Measurements from ENCODE around the gene SOX6. TPM values are rescaled to one million over a fixed set of nuclear protein-coding genes. Genes with fewer than 3 reads are reported as not detected.
"Not testable (repeated sequence)": the region's sequence is repeated elsewhere in the genome, so short reads cannot be mapped to it uniquely, and the experiment has no call there.

SOX6 gene
- total RNA-seq, 1 donor from 2014 or later = under 0.01 TPM

DNA sequence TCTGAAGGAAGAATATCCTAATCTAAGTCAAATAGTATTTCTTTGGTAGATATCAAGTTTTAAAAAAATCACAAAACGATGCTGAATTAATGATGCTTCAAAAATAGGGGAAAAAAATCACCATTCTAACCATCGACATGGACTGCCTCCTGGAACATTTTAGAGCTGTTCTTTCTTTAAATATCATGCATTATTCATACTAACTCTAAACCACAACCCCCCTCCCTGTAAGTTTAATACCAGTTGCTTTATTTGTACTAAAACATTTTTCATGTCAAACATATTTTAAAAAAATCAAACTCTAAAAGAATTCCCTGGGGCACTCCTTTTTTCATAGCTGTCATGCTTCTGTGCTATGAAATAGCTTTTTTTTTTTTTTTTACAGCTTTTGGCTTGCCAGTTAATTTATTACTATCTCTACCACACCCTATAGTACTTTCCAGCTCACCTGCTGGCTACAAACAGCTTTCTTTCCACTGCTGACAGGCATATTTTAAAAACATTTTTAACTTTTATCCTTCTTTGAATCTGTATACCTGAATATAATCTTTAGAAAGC lies 256.9 kb downstream of the SOX6 start:
- no peak for DNase-seq (ENCODE audit: low read depth, low spot score)

DNA sequence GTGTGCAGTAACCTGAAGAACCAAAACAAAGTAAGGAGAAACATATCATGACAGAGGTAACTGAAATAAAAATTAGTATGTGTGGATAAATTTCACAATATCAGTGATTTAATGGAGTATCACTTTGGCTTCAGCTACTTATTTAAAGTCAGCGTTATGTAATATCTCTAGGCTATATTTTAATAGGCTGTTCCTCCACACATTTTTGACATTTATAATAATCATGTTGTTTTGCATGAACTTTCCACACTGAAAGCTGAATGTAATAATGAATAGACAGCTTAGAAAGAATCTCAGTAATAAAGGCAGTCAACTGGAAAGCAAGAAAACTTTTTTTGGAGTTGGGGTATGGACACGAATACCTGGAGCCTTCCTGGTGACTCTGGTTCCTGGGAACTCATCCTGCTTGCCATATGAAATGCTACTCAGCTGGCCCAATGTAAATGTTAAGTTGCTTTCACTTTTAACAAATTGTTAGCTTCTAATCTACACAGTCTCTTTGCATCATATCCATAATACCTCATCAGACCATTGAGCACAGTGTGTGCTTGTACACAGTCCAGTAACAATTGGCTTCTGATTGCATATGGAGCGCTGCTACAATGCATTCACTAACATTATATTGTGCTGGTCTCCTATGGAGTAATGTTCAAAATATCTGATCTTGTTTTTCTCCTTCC lies 257.7 kb downstream of the SOX6 start:
- DNase-seq (ENCODE audit: low read depth, low spot score) = no peak

DNA sequence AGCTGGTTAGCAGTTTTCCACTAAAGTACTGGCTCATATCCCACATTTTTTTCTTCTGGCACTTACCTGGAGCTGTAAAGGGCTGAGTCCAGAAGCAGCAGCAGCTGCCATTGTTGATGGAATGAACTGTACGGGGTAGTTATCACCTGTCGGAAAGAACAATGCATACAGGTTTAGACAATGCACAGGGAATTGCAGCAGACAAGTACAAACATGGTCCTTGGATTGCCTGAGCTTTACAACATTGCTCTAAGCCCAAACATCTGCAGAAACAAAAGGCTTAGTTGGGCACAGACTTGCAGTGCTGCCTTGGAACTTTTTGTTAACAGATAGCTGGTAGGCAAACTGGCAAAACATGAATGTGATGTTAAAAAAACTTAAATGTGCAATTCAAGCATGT lies 258.8 kb downstream of the SOX6 start:
- no peak for DNase-seq (ENCODE audit: low read depth, low spot score)

- no peak for DNase-seq (ENCODE audit: low read depth, low spot score)
Measured at GRCh38 chr11:16096336-16096735, 260.0 kb downstream of the SOX6 start.

GRCh38 chr11:16095756-16096155 lies 260.6 kb downstream of the SOX6 start:
- DNase-seq (ENCODE audit: low read depth, low spot score) = no peak

DNA sequence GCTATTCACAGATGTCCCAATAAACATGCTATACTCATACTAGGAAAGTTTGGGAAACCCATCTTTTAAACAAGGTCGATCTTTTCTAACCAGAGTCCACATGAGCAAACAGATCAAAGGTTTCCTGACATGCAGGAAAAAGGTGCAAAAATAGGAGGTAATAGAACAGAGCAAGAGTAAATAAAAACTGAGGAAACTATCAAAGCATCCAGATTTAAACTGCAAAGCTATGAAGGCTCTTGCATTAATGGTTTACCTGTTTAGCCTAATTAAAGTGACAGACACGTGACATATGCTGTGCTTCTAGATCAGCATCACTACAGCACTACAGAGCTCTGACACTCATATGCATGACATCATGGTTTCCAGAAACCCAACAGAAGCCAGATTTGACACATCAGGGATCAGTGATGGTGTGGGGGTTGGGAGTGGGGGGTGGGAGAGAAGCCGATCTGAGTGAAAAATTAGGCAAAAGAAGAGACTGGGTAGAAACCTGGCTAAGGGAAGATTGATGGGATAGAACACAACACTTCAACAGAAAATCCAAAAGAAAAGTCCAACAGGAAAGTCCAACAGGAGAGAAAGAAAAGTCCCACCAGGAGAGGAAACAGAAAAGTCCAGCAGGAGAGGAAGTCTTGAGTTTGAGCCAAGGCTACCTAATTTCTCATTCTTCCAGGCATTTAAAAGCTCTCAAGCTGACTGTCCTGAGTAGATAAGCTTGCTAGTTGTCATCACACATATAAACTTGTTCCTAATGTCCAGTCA lies 262.3 kb downstream of the SOX6 start:
- DNase-seq (ENCODE audit: low read depth, low spot score) = no peak

GRCh38 chr11:16091862-16092261 lies 264.5 kb downstream of the SOX6 start:
- no peak for DNase-seq (ENCODE audit: low read depth, low spot score)

- DNase-seq (ENCODE audit: low read depth, low spot score) = no peak
Measured at GRCh38 chr11:16089481-16089880, 266.9 kb downstream of the SOX6 start.

DNA sequence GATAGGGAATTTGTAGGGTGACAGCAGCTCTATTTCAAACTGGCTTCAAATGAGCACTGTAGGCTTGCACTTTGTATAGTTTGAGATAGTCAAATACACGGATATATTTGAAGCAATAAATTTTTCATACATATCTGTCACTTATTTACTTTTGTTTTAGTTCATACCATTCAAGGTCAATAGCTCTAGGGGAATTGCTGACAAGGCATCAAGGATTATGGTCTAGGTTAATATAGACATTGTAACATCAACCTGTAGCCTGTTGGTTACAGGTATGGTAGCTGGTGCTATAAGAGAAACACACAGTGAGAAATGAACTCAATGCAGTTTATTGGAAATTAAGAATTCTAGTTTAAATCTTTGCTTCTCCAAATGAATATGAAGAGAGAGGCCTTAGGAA lies 267.6 kb downstream of the SOX6 start:
- DNase-seq (ENCODE audit: low read depth, low spot score) = no peak

DNA sequence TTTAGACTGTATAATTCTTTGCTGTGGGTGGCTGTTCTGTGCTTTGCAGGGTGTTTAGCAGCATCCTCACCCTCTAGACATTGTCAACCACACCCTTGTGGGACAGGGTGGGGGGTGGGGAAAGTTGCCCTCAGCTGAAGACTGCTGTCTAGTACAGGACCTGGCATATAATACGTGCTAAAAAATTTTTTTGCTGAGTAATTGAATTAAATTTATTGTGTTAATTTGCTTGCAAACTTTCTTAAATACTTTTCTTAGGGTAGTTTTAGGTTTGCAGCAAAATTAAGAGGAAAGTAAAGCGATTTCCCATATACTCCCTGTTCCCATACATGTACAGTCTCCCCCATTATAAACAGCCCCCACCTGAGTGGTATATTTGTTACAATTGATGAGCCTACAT lies 268.5 kb downstream of the SOX6 start:
- no peak for DNase-seq (ENCODE audit: low read depth, low spot score)

- no peak for DNase-seq (ENCODE audit: low read depth, low spot score)
Measured at GRCh38 chr11:16086229-16086819, 270.0 kb downstream of the SOX6 start.

- DNase-seq (ENCODE audit: low read depth, low spot score) = no peak
Measured at GRCh38 chr11:16082095-16083055, 274.0 kb downstream of the SOX6 start.

DNA sequence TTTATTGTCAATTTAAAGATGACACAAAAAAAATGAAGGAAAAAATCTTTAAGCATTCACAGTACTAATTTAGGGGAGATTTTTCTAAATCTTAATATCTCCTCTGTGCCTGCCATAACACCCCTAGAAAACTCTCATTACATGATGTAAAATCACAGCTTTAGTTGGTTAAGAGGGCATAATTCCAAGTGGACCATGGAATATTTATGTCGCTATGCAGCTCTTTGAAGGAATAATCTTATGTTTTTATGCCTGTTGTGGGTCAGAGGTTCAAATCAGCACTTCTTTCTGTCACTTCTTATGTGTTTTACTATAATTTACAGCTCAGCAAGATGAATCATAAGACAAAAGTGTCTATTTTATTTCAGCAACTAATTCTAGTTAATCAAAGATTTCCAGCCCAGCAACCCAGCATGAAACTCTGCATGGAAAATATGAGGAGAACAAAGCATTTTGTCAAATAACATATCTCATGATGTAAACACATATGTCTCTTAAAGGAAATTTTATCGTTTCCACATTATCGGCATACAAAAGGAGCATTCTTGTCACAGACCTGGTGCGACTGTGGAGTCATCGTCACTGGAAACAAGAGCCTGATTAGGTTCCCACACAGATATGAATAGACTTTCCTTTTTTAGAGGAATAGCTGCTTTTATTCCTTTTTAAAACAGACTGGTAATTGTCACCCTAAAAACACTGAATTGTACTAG lies 274.8 kb downstream of the SOX6 start:
- DNase-seq (ENCODE audit: low read depth, low spot score) = no peak

DNA sequence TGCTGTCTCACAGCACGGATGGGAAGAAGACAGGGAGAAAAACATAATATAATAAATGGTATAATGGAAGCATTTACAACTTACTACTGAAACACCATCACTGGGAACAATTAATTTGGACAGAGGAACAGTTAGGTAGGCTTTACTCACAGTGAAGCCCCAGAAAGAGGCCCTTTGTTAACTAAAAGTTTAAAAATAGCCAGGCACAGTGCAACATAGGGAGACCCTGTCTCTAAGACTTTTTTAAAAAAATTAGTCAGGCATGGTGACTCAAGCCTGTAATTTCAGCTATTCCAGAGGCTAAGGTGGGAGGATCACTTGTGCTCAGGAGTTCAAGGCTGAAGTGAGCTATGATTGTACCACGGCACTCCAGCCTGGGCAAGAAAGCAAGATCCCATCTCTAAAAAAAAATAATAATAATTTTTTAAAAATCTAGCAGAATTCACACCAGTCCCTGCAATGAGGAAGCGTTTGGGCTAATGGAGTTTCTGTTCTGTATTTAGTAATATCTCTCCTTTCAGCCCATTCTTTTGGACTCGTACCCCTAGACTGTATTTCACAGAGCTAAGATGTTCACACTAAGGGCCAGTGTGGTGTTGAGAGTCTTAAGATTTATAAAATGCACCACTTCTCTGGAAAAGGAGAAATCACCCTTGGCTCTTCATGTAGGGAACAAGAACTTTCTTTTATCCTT lies 275.5 kb downstream of the SOX6 start:
- no peak for DNase-seq (ENCODE audit: low read depth, low spot score)

DNA sequence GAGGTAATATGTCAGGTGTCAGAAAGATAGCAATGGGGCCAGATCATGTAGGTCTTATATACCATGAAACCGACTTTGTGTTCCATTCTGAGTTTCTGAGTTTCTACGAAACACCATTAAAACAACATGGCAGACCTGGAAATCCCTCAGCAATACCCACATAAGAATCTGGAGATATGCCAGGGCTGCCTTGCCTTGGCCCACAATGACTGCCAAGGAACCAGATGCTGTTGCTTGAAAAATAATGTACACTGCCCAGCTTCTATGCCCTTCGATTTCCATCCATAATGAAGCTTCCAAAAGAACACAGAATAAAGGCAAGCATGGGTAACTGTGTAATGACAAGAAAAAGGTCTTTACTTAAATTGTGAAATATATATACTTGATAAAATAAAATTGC lies 277.4 kb downstream of the SOX6 start:
- no peak for DNase-seq (ENCODE audit: low read depth, low spot score)

- no peak for DNase-seq (ENCODE audit: low read depth, low spot score)
Measured at GRCh38 chr11:16070573-16070972, 285.8 kb downstream of the SOX6 start.

DNA sequence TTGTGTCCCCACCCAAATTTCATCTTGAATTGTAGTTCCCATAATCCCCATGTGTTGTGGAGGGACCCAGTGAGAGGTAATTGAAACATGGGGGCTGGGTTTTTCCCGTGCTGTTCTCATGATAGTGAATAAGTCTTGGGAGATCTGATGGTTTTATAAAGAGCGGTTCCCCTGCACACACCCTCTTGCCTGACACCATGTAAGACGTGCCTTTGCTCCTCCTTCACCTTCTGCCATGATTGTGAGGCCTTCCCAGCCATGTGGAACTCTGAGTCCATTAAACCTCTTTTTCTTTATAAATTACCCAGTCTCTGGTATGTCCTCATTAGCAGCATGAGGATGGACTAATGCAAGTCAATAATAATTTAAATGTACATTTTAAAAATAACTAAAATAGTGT lies 289.1 kb downstream of the SOX6 start:
- not testable (repeated sequence) for DNase-seq (ENCODE audit: low read depth, low spot score)

GRCh38 chr11:16059332-16059731 lies 297.0 kb downstream of the SOX6 start:
- no peak for DNase-seq (ENCODE audit: low read depth, low spot score)

DNA sequence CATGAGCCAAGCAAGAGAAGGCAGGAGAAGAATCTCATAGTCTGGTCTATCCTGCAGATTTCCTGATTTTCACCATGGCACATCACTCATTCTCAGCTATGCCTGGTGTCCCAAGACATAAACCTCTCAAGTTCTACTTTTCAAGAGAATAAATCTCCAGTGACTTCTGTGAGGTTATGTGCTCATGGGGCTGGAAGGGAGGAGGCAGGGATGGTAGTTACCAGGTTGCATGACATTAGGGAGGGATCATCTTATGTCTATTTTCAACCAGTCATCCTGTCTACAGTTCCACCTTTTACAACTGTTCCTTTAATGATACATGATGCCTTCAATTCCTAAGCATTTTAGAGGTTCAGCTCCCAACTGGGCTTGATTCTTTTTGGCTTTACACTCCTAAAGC lies 297.7 kb downstream of the SOX6 start:
- DNase-seq (ENCODE audit: low read depth, low spot score) = no peak

- no peak for DNase-seq (ENCODE audit: low read depth, low spot score)
Measured at GRCh38 chr11:16052750-16053149, 303.6 kb downstream of the SOX6 start.

Data from pulmonary artery endothelial cell (primary cell).